ENCODE measurements around the gene DNAH11.
"Not testable (repeated sequence)": the region's sequence is repeated elsewhere in the genome, so short reads cannot be mapped to it uniquely, and the experiment has no call there.

DNAH11 gene

GRCh38 chr7:21706131-21706530 lies 163.3 kb downstream of the DNAH11 start:
- no peak for DNase-seq (ENCODE audit: low read depth, low spot score)
- Histone ChIP-seq H3K4me1 (ENCODE audit: control insufficient read depth, insufficient read depth, low read length) (no peaks in the 10 kb centered on the region), H3K4me3 (ENCODE audit: low read length) (no peak overlapping the region), H3K36me3 (ENCODE audit: control insufficient read depth, insufficient read depth, low read length) (no peaks in the 10 kb centered on the region), H3K27me3 (ENCODE audit: control insufficient read depth, insufficient read depth, low read length) (no peaks in the 10 kb centered on the region), H3K9me3 (ENCODE audit: control insufficient read depth, insufficient read depth, low read length) (no peaks in the 10 kb centered on the region), H3K27ac (ENCODE audit: low read length) (no peak overlapping the region)
- no CpG with 5 or more reads among the region's 3 CpGs for WGBS (ENCODE audit: insufficient coverage, insufficient read length)

- no peak overlapping the region for H3K4me3 ChIP-seq (ENCODE audit: low read length)
- no peaks in the 10 kb centered on the region for H3K9me3 ChIP-seq (ENCODE audit: control insufficient read depth, insufficient read depth, low read length)
- no peak for DNase-seq (ENCODE audit: low read depth, low spot score)
- no peaks in the 10 kb centered on the region for H3K36me3 ChIP-seq (ENCODE audit: control insufficient read depth, insufficient read depth, low read length)
- no peak overlapping the region for H3K27ac ChIP-seq (ENCODE audit: low read length)
- WGBS (ENCODE audit: insufficient coverage, insufficient read length) = no CpG with 5 or more reads among the region's 7 CpGs
- H3K4me1 ChIP-seq (ENCODE audit: control insufficient read depth, insufficient read depth, low read length) = no peaks in the 10 kb centered on the region
- H3K27me3 ChIP-seq (ENCODE audit: control insufficient read depth, insufficient read depth, low read length) = no peaks in the 10 kb centered on the region
Observed at GRCh38 chr7:21707566-21707965, 164.7 kb downstream of the DNAH11 start.

GRCh38 chr7:21708096-21708495 lies 165.3 kb downstream of the DNAH11 start:
- H3K27ac ChIP-seq (ENCODE audit: low read length) = no peak overlapping the region
- DNase-seq (ENCODE audit: low read depth, low spot score) = no peak
- no peaks in the 10 kb centered on the region for H3K9me3 ChIP-seq (ENCODE audit: control insufficient read depth, insufficient read depth, low read length)
- no CpG with 5 or more reads among the region's 6 CpGs for WGBS (ENCODE audit: insufficient coverage, insufficient read length)
- H3K27me3 ChIP-seq (ENCODE audit: control insufficient read depth, insufficient read depth, low read length) = no peaks in the 10 kb centered on the region
- no peaks in the 10 kb centered on the region for H3K4me1 ChIP-seq (ENCODE audit: control insufficient read depth, insufficient read depth, low read length)
- no peak overlapping the region for H3K4me3 ChIP-seq (ENCODE audit: low read length)
- H3K36me3 ChIP-seq (ENCODE audit: control insufficient read depth, insufficient read depth, low read length) = no peaks in the 10 kb centered on the region

- H3K4me3 ChIP-seq (ENCODE audit: low read length) = no peak overlapping the region
- no CpG with 5 or more reads among the region's 5 CpGs for WGBS (ENCODE audit: insufficient coverage, insufficient read length)
- H3K36me3 ChIP-seq (ENCODE audit: control insufficient read depth, insufficient read depth, low read length) = no peaks in the 10 kb centered on the region
- H3K27me3 ChIP-seq (ENCODE audit: control insufficient read depth, insufficient read depth, low read length) = no peaks in the 10 kb centered on the region
- H3K27ac ChIP-seq (ENCODE audit: low read length) = no peak overlapping the region
- DNase-seq (ENCODE audit: low read depth, low spot score) = no peak
- no peaks in the 10 kb centered on the region for H3K4me1 ChIP-seq (ENCODE audit: control insufficient read depth, insufficient read depth, low read length)
- no peaks in the 10 kb centered on the region for H3K9me3 ChIP-seq (ENCODE audit: control insufficient read depth, insufficient read depth, low read length)
Observed at GRCh38 chr7:21717323-21717722, 174.5 kb downstream of the DNAH11 start.

- Histone ChIP-seq H3K4me3 (ENCODE audit: low read length) (no peak overlapping the region), H3K27me3 (ENCODE audit: control insufficient read depth, insufficient read depth, low read length) (no peaks in the 10 kb centered on the region), H3K27ac (ENCODE audit: low read length) (no peak overlapping the region), H3K36me3 (ENCODE audit: control insufficient read depth, insufficient read depth, low read length) (no peaks in the 10 kb centered on the region), H3K9me3 (ENCODE audit: control insufficient read depth, insufficient read depth, low read length) (no peaks in the 10 kb centered on the region), H3K4me1 (ENCODE audit: control insufficient read depth, insufficient read depth, low read length) (no peaks in the 10 kb centered on the region)
- no peak for DNase-seq (ENCODE audit: low read depth, low spot score)
Observed at GRCh38 chr7:21718391-21718790, 175.6 kb downstream of the DNAH11 start.

- Histone ChIP-seq H3K36me3 (ENCODE audit: control insufficient read depth, insufficient read depth, low read length) (no peaks in the 10 kb centered on the region), H3K4me1 (ENCODE audit: control insufficient read depth, insufficient read depth, low read length) (no peaks in the 10 kb centered on the region), H3K9me3 (ENCODE audit: control insufficient read depth, insufficient read depth, low read length) (no peaks in the 10 kb centered on the region), H3K4me3 (ENCODE audit: low read length) (no peak overlapping the region), H3K27me3 (ENCODE audit: control insufficient read depth, insufficient read depth, low read length) (no peaks in the 10 kb centered on the region), H3K27ac (ENCODE audit: low read length) (no peak overlapping the region)
- WGBS (ENCODE audit: insufficient coverage, insufficient read length) = no CpG with 5 or more reads among the region's 10 CpGs
- DNase-seq (ENCODE audit: low read depth, low spot score) = no peak
Observed at GRCh38 chr7:21719846-21720245, 177.0 kb downstream of the DNAH11 start.

GRCh38 chr7:21722371-21722770 lies 179.5 kb downstream of the DNAH11 start:
- Histone ChIP-seq H3K4me3 (ENCODE audit: low read length) (no peak overlapping the region), H3K36me3 (ENCODE audit: control insufficient read depth, insufficient read depth, low read length) (no peaks in the 10 kb centered on the region), H3K27ac (ENCODE audit: low read length) (no peak overlapping the region), H3K4me1 (ENCODE audit: control insufficient read depth, insufficient read depth, low read length) (no peaks in the 10 kb centered on the region), H3K9me3 (ENCODE audit: control insufficient read depth, insufficient read depth, low read length) (no peaks in the 10 kb centered on the region), H3K27me3 (ENCODE audit: control insufficient read depth, insufficient read depth, low read length) (no peaks in the 10 kb centered on the region)
- no peak for DNase-seq (ENCODE audit: low read depth, low spot score)
- WGBS (ENCODE audit: insufficient coverage, insufficient read length) = no CpG with 5 or more reads among the region's 4 CpGs

- DNase-seq (ENCODE audit: low read depth, low spot score) = no peak
- no CpG with 5 or more reads among the region's 3 CpGs for WGBS (ENCODE audit: insufficient coverage, insufficient read length)
- no peak overlapping the region for H3K4me3 ChIP-seq (ENCODE audit: low read length)
- no peaks in the 10 kb centered on the region for H3K36me3 ChIP-seq (ENCODE audit: control insufficient read depth, insufficient read depth, low read length)
- H3K27ac ChIP-seq (ENCODE audit: low read length) = no peak overlapping the region
- no peaks in the 10 kb centered on the region for H3K4me1 ChIP-seq (ENCODE audit: control insufficient read depth, insufficient read depth, low read length)
- H3K27me3 ChIP-seq (ENCODE audit: control insufficient read depth, insufficient read depth, low read length) = no peaks in the 10 kb centered on the region
- no peaks in the 10 kb centered on the region for H3K9me3 ChIP-seq (ENCODE audit: control insufficient read depth, insufficient read depth, low read length)
Observed at GRCh38 chr7:21724562-21724961, 181.7 kb downstream of the DNAH11 start.

- no peak for DNase-seq (ENCODE audit: low read depth, low spot score)
- H3K4me1 ChIP-seq (ENCODE audit: control insufficient read depth, insufficient read depth, low read length) = no peaks in the 10 kb centered on the region
- no peak overlapping the region for H3K27ac ChIP-seq (ENCODE audit: low read length)
- no peaks in the 10 kb centered on the region for H3K27me3 ChIP-seq (ENCODE audit: control insufficient read depth, insufficient read depth, low read length)
- H3K9me3 ChIP-seq (ENCODE audit: control insufficient read depth, insufficient read depth, low read length) = no peaks in the 10 kb centered on the region
- no CpG with 5 or more reads among the region's 2 CpGs for WGBS (ENCODE audit: insufficient coverage, insufficient read length)
- no peaks in the 10 kb centered on the region for H3K36me3 ChIP-seq (ENCODE audit: control insufficient read depth, insufficient read depth, low read length)
- H3K4me3 ChIP-seq (ENCODE audit: low read length) = no peak overlapping the region
Observed at GRCh38 chr7:21730399-21730798, 187.6 kb downstream of the DNAH11 start.

GRCh38 chr7:21731977-21732376 lies 189.1 kb downstream of the DNAH11 start:
- Histone ChIP-seq H3K27ac (ENCODE audit: low read length) (no peak overlapping the region), H3K4me3 (ENCODE audit: low read length) (no peak overlapping the region), H3K36me3 (ENCODE audit: control insufficient read depth, insufficient read depth, low read length) (no peaks in the 10 kb centered on the region), H3K27me3 (ENCODE audit: control insufficient read depth, insufficient read depth, low read length) (no peaks in the 10 kb centered on the region), H3K4me1 (ENCODE audit: control insufficient read depth, insufficient read depth, low read length) (no peaks in the 10 kb centered on the region), H3K9me3 (ENCODE audit: control insufficient read depth, insufficient read depth, low read length) (no peaks in the 10 kb centered on the region)
- no peak for DNase-seq (ENCODE audit: low read depth, low spot score)
- WGBS (ENCODE audit: insufficient coverage, insufficient read length) = no CpG with 5 or more reads among the region's 3 CpGs

- H3K27ac ChIP-seq (ENCODE audit: low read length); DNase-seq (ENCODE audit: low read depth, low spot score); H3K27me3 ChIP-seq (ENCODE audit: control insufficient read depth, insufficient read depth, low read length); H3K36me3 ChIP-seq (ENCODE audit: control insufficient read depth, insufficient read depth, low read length); H3K9me3 ChIP-seq (ENCODE audit: control insufficient read depth, insufficient read depth, low read length); H3K4me1 ChIP-seq (ENCODE audit: control insufficient read depth, insufficient read depth, low read length); H3K4me3 ChIP-seq (ENCODE audit: low read length): not testable (repeated sequence)
- WGBS (ENCODE audit: insufficient coverage, insufficient read length) = no CpG with 5 or more reads among the region's 6 CpGs
Observed at GRCh38 chr7:21732956-21733355, 190.1 kb downstream of the DNAH11 start.
